Measurements from ENCODE around the gene LRRC74A. TPM values are rescaled to one million over a fixed set of nuclear protein-coding genes. Genes with fewer than 3 reads are reported as not detected.

Gene LRRC74A
- total RNA-seq, 1 experiment from 2014 or later: not detected

GRCh38 chr14:76868454-76869170 lies 42.4 kb downstream of the LRRC74A start:
- Mint-ChIP-seq H3K27ac (0 out of 7 replicates have a peak overlapping the region, but pooled peaks of 1 of the 3 experiments have one; percentile 9), H3K9me3 (no peaks in the 10 kb centered on the region), H3K36me3 (ENCODE audit: insufficient read depth in 1 of 3, low read depth in 3 of 3) (no peaks in the 10 kb centered on the region; a peak in 1 of 7 replicates), H3K27me3 (ENCODE audit: low read depth) (peaks cover 6% of the 10 kb centered on the region), H3K4me1 (peaks cover 21 to 23% of the 10 kb centered on the region in 2 experiments), H3K4me3 (no peak overlapping the region; a peak in 1 of 5 replicates)
- H4K8ac ChIP-seq (replicated peaks; ENCODE audit: insufficient read length, low read depth, low read length): no peak overlapping the region
- no peak overlapping the region for H2AFZ ChIP-seq (ENCODE audit: low read length)
- no peaks in the 10 kb centered on the region for H3K79me2 ChIP-seq (ENCODE audit: insufficient read depth, low read length)
- no peaks in the 10 kb centered on the region for H3K9me3 ChIP-seq (ENCODE audit: control insufficient read depth, low read depth, low read length)
- H3K27me3 ChIP-seq (ENCODE audit: insufficient read depth, low read length): no peaks in the 10 kb centered on the region
- TF ChIP-seq CTCF (conservative IDR thresholded peaks at IDR 0.05): 0 out of 3 replicates have a peak, but pooled peaks have one; percentile 15
- H3K9ac ChIP-seq (ENCODE audit: extremely low read depth, insufficient read length, low read length): no peak overlapping the region
- WGBS (ENCODE audit: extremely low coverage, insufficient read length, low lambda C conversion rate): no CpG with 5 or more reads among the region's 29 CpGs
- no peak overlapping the region for H3K23ac ChIP-seq (ENCODE audit: insufficient read length, low read depth, low read length)
- no peak overlapping the region for H2BK12ac ChIP-seq (ENCODE audit: insufficient read length, low read depth, low read length)
- no peak overlapping the region for H3K4me2 ChIP-seq (ENCODE audit: insufficient read depth, insufficient read length, low read length)
- no peak overlapping the region for H3K4ac ChIP-seq (ENCODE audit: low read depth, low read length)
- no peak overlapping the region for H2BK120ac ChIP-seq (ENCODE audit: low read depth, low read length, poor library complexity, severe bottlenecking)
- H2BK5ac ChIP-seq (ENCODE audit: insufficient read length, low read length): no peak overlapping the region
- H4K20me1 ChIP-seq (ENCODE audit: control insufficient read depth, insufficient read depth, insufficient read length): no peaks in the 10 kb centered on the region
- no peak overlapping the region for H3K27ac ChIP-seq (ENCODE audit: insufficient read length, low read depth, low read length)
- H3K56ac ChIP-seq (ENCODE audit: insufficient read length, low read depth, low read length): no peak overlapping the region
- peaks cover 3% of the 10 kb centered on the region; the same call in 1 of the 2 replicates for H3K4me1 ChIP-seq (ENCODE audit: insufficient read depth, low read length)
- no peaks in the 10 kb centered on the region for H3K79me1 ChIP-seq (ENCODE audit: insufficient read depth, low read depth, low read length, poor library complexity, severe bottlenecking)
- no peak overlapping the region for H3T11ph ChIP-seq (ENCODE audit: low read length)
- no peak overlapping the region for H2BK20ac ChIP-seq (ENCODE audit: low read depth, low read length, poor library complexity, severe bottlenecking)
- no peak overlapping the region for H3K18ac ChIP-seq (ENCODE audit: insufficient read length, low read depth, low read length)
- no peak overlapping the region for H4K5ac ChIP-seq (ENCODE audit: insufficient read length, low read depth, low read length)
- no peak overlapping the region for H2AK5ac ChIP-seq (ENCODE audit: insufficient read length, low read length)
- H4K91ac ChIP-seq (ENCODE audit: insufficient read length, low read depth, low read length): no peak overlapping the region
- DNase-seq: peak; percentile 50
- no peaks in the 10 kb centered on the region for H3K23me2 ChIP-seq (ENCODE audit: insufficient read length, low read depth, low read length, poor library complexity, severe bottlenecking)
- H2BK15ac ChIP-seq (ENCODE audit: low read depth, low read length): no peak overlapping the region
- H3K14ac ChIP-seq (ENCODE audit: insufficient read depth, low read length): no peak overlapping the region

Measured in H9 (cell line).